HT-29 (cell line): ENCODE results near the gene GMPR2. TPM values are rescaled to one million over a fixed set of nuclear protein-coding genes. Genes with fewer than 3 reads are reported as not detected.
A peak's percentile ranks its signal among the peaks of the same experiment; 100 is the strongest.
"Not testable (repeated sequence)": the region's sequence is repeated elsewhere in the genome, so short reads cannot be mapped to it uniquely, and the experiment has no call there.

ENCODE experiments used
- DNase-seq: peaks from one replicate; pipeline ENCODE4 v3.0.0-alpha.2; 2015; ENCODE audit warnings: low spot score
- total RNA-seq: library from RNA; depleted of rRNA; stranded (reverse); fragments of >200 nt; shearing (Covaris generic); gene quantifications from 2 replicates; pipeline ENCODE4 v1.2.3, GENCODE V29; 2014

GMPR2 gene
- total RNA-seq, 1 experiment from 2014 or later, result 40.6 TPM

GRCh38 chr14:24198814-24199524 lies 33.8 kb upstream of the GMPR2 start:
- no peak for DNase-seq

- not testable (repeated sequence) for DNase-seq
Measured at GRCh38 chr14:24202538-24202937, 30.2 kb upstream of the GMPR2 start.

GRCh38 chr14:24203249-24203886 lies 29.4 kb upstream of the GMPR2 start:
- not testable (repeated sequence) for DNase-seq

GRCh38 chr14:24204163-24205146 lies 28.3 kb upstream of the GMPR2 start:
- no peak for DNase-seq

GRCh38 chr14:24206260-24207103 lies 26.2 kb upstream of the GMPR2 start:
- no peak for DNase-seq

GRCh38 chr14:24207104-24207551 lies 25.6 kb upstream of the GMPR2 start:
- no peak for DNase-seq

- DNase-seq, result no peak
Measured at GRCh38 chr14:24207625-24208024, 25.1 kb upstream of the GMPR2 start.

- no peak for DNase-seq
Measured at GRCh38 chr14:24211311-24211710, 21.4 kb upstream of the GMPR2 start.

- peak; percentile 90 for DNase-seq
Measured at GRCh38 chr14:24212924-24213865, 19.5 kb upstream of the GMPR2 start, which contains the start of gene CHMP4A. Gene CHMP4A, minus strand, starts transcription at chr14:24213488. Its CDS starts 49 bp downstream, at chr14:24213439.

GRCh38 chr14:24213866-24214662 lies 18.7 kb upstream of the GMPR2 start:
- no peak for DNase-seq

- DNase-seq, result peak; percentile 83
Measured at GRCh38 chr14:24215495-24216344, 17.0 kb upstream of the GMPR2 start, which contains the start of gene MDP1. Gene MDP1, minus strand, starts transcription at chr14:24216066. Its CDS starts 111 bp downstream, at chr14:24215955.

- DNase-seq, result no peak
Measured at GRCh38 chr14:24216345-24216699, 16.4 kb upstream of the GMPR2 start.

- DNase-seq, result not testable (repeated sequence)
Measured at GRCh38 chr14:24216876-24217275, 15.9 kb upstream of the GMPR2 start.

GRCh38 chr14:24219080-24219479 lies 13.6 kb upstream of the GMPR2 start:
- DNase-seq, result no peak

GRCh38 chr14:24219521-24219920 lies 13.2 kb upstream of the GMPR2 start:
- no peak for DNase-seq

- DNase-seq, result not testable (repeated sequence)
Measured at GRCh38 chr14:24222987-24223386, 9.7 kb upstream of the GMPR2 start.

- no peak for DNase-seq
Measured at GRCh38 chr14:24224618-24225071, 8.1 kb upstream of the GMPR2 start.

- no peak for DNase-seq
Measured at GRCh38 chr14:24226473-24226872, 6.3 kb upstream of the GMPR2 start.
